Mucosa of gallbladder (tissue), 1 donor: ENCODE data around the gene SETD5. TPM values are rescaled to one million over a fixed set of nuclear protein-coding genes. Genes with fewer than 3 reads are reported as not detected.

Experiments
- DNase-seq: peaks from one replicate; pipeline ENCODE4 v3.0.0-alpha.2; 2020; ENCODE audit warnings: low spot score
- total RNA-seq: library from RNA; stranded (reverse); gene quantifications from one replicate; pipeline ENCODE4 v1.2.1, GENCODE V29; 2021
- donor health status: DM: no; HTN: no; CAD: no.

SETD5 gene
- total RNA-seq, 1 donor from 2014 or later = 94.3 TPM

GRCh38 chr3:9387322-9387655 lies 10.1 kb upstream of the SETD5 start:
- DNase-seq = no peak

DNA sequence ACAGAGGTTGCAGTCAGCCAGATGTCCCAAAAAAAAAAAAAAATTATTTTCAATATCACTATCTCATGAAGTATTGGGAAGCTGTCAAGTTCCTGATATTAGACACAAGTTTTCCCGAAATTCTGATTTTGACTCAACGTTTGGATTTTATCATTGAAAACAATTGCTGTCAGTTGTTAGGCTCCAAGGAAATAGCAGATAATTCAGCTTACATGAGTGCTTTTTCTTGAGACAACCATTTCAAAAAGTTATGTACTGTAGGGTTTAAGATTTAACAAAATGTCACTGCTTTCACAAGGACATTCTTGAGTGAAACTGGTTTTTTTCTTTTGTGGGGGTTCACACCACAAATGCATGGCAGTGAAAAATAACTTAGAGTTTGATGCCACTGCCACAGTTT lies 9.3 kb upstream of the SETD5 start:
- no peak for DNase-seq

GRCh38 chr3:9388562-9389272 lies 8.7 kb upstream of the SETD5 start:
- no peak for DNase-seq

GRCh38 chr3:9390265-9390888 lies 7.0 kb upstream of the SETD5 start:
- DNase-seq = no peak

- DNase-seq = no peak
Measured at GRCh38 chr3:9392041-9392440, 5.4 kb upstream of the SETD5 start.

GRCh38 chr3:9395570-9396300 lies 1.7 kb upstream of the SETD5 start:
- no peak for DNase-seq

- peak; percentile 83 for DNase-seq
Measured at GRCh38 chr3:9396301-9396631, 1.1 kb upstream of the SETD5 start.

DNA sequence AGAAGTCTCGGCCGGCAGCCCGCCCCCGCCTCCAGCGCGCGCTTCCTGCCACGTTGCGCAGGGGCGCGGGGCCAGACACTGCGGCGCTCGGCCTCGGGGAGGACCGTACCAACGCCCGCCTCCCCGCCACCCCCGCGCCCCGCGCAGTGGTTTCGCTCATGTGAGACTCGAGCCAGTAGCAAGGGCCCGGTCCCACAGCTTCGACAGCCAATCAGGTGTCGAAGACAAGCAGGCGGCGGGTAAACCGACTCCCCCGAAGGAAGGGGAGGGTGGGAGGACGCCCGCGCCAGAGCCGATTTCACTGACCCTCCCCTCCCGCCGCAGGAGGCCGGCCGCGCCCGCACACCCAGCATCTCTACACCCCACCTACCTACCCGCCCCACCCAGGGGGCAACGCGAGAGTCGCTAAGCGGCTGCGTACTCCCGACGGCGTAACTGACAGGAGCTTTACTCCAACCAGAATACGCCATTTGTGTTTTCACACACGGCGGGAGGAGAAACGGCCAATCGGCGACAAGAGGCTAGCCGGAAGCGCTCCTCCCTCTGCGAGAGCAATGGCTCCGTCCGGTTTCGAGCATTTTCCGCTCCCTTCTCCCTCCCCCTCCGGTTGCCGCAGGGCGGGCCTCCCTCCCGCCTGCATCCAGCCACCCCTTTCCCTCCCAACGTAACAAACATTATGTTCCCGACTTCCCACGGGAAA lies 633 bp upstream of the SETD5 start:
- DNase-seq = peak; percentile 99

DNA sequence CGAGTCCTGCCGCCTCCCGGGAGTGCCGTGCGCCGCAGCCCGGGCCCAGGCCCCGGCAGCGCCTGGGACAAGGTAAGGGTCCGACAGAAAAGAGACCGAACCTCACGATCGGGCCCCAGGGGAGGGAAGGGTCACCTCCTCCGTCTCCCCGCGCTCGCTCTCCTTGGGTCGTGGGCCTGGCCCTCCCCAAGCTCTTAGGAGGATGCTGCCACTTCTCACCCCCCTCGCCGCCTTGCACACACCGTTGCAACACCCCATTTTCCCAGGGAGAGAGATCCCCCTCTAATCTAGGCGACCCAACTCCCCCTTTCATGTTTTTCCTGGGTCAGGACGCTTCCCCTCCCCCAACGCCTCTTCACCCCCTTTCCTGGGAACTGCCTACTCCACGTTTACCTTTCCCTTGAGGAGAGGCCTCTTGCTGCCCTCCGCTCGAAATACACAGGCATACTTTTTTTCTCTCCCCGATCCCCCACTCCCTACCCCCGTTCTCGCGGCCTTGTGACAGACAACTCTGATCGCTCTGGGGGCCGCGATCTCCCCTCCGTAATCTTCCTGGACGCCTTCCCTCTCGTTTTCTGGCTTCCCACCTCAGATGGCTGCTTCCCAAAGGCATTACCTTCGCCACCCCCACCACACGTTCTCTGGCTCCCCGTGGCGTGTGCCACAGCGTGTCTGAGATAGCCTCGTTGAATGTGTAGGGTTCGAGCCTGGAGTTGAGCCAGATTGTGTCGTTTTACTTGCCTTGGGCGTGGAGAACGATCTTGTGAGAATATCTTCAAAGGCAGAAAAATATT lies 688 bp downstream of the SETD5 start:
- peak; percentile 32 for DNase-seq

DNA sequence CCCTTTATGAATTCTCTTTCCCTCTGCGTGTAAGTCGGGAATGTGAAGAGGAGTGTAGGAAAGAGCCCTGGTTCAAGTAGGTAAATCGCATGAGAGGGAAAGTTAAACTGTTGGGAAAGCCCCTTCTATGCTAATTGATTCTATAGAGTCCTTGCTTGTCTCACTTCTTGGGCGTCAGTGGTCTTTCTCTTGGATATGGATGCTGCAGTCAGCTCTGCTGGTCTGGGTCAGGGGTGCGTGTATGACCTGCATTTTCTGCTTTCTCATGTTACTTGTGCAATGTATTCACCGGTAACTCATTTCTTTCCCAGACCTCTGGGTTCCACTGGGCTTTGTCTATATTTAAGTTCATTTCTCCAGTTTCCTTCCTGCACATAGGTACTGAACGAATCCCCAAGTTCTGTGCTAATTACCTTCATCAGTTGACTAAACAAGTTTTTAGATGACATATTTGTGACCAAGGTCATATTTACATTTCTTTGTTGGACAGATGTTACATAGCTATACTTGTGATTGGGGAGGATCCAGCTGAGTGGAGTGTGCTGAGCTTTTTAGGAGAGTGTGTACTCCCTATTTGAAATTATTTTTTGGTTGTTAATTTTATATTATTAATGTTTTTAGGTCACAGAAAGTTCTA lies 1.4 kb downstream of the SETD5 start:
- DNase-seq = no peak

DNA sequence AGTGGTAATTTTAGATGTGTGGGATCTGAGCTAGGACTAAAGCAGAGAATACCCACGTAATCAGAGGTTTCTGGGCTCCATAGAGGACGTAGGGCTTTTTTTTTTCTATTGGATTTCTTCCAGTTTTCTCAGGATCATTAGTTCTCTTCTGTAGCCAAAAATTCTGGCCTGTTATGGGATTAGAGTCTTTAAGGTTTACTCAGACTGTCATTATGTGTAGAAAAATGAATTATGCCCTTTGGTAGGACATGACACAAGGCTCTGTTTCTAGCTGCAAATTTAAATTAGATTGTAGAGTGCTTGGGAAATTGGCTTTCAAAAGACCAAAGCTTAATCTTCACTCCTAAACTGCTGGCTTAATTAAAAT lies 1.9 kb downstream of the SETD5 start:
- DNase-seq = no peak

- DNase-seq = peak; percentile 77
Measured at GRCh38 chr3:9399746-9400145, 2.3 kb downstream of the SETD5 start.

DNA sequence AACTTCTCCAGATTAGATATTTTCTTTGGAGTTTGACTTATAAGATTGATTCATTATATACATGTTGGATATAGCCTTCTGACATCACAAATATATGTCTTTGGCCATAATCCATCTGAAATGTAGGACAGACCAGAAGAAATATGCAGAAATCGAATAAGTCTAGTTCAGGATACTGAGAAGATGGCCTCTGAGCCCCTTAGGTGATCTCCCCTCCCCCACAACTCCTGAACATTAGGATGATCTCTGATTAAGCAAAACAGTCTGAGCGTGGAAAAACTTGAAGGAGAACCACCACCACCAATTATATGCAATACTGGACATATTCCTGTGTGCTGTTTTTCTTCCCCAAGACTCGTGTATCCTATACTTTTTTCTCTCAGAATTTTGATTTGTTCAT lies 3.2 kb downstream of the SETD5 start:
- DNase-seq = no peak

GRCh38 chr3:9401986-9402385 lies 4.6 kb downstream of the SETD5 start:
- no peak for DNase-seq

GRCh38 chr3:9402410-9403228 lies 5.2 kb downstream of the SETD5 start:
- peak; percentile 54 for DNase-seq

DNA sequence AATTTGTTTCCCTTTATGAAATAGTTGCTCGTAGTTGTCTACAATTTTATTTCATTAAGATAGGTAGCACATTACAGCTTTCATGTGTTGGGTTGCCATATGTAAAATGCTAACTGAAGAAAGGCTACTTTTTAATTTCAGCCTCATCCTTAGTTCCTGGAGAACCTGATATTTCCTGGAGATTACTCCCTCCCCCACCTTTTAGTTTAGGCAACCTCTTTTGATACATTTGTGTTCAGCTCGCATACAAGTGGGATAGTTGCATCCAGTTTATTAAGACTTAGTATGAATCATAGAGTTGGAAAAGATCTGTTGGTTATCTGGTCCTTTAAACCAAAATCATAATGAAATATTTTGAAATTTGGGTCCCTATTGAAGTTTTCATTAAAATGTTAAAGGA lies 6.0 kb downstream of the SETD5 start:
- DNase-seq = no peak

DNA sequence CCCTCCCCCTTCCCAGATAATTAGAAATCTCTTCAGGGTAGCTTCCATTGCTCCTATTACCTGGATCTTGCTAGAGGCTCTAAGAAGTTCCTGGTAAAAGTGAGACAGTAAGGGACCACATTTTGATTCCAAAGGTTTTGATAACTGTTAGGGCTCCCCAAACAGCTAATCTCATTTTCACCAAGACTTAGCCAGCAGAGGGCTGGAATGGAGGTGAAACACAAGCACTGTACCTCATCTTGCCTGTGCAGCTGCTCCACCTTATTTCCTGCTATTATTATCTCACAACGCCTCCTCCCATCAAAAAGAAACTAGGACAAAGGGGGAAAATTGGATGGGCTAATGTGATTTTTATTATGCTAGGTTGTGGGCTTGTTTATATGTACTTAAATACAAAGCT lies 7.3 kb downstream of the SETD5 start:
- no peak for DNase-seq

DNA sequence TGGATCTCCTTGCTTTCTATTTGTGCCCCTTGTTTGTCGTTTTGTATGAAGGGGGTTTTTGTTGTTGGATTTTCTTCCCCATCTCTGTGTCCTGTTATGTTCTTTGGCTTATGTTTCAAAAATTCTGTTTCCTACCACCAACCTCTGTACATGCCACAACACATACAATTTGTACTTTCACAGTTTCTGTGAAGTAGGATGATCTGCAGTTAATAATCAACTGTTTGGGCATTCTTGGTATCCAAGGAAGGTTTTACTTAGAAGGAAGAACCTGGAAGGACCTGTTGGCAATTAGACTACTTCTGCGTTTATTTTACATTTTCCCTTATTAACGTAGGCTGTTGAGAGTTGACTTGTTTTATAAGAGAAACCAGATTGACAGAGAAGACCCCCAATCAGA lies 8.3 kb downstream of the SETD5 start:
- no peak for DNase-seq

- DNase-seq = no peak
Measured at GRCh38 chr3:9406856-9407626, 9.6 kb downstream of the SETD5 start.

GRCh38 chr3:9408061-9408460 lies 10.6 kb downstream of the SETD5 start:
- no peak for DNase-seq
